Testis (tissue), 3 donors: Measurements from ENCODE around the gene NAPSA. TPM values are rescaled to one million over a fixed set of nuclear protein-coding genes. Genes with fewer than 3 reads are reported as not detected.
"Not testable (repeated sequence)": the region's sequence is repeated elsewhere in the genome, so short reads cannot be mapped to it uniquely, and the experiment has no call there.

Experiments used
- DNase-seq: peaks from one replicate; pipeline ENCODE4 v3.0.0-alpha.2; 2019
- H3K27ac ChIP-seq, 2 donors: fragments of 200-600 bp; sonication (generic); one replicate each; pipeline ENCODE4 v1.5.1; 2019
- H3K27me3 ChIP-seq: fragments of 200-600 bp; sonication (generic); one replicate; pipeline ENCODE4 v1.5.1; 2019
- H3K36me3 ChIP-seq: fragments of 200-600 bp; sonication (generic); one replicate; pipeline ENCODE4 v1.5.1; 2017; ENCODE audit warnings: low read depth; ENCODE audit errors: missing control alignments
- H3K4me1 ChIP-seq: fragments of 200-600 bp; sonication (generic); one replicate; pipeline ENCODE4 v1.5.1; 2019
- H3K4me3 ChIP-seq, 2 donors: fragments of 200-600 bp; sonication (generic); one replicate each; pipeline ENCODE4 v1.5.1; 2017 to 2019
- H3K9me3 ChIP-seq: fragments of 200-600 bp; sonication (generic); one replicate; pipeline ENCODE4 v1.5.1; 2017
- CTCF ChIP-seq, 3 experiments: fragments of 450-650 bp in 2 of 3; fragments of 200-600 bp in 1 of 3; sonication (generic) in 1 of 3; IDR thresholded peaks; one replicate each; pipeline ENCODE4 v1.5.1; 2016 to 2019; ENCODE audit warnings: antibody characterized with exemption in 3 of 3, mild to moderate bottlenecking in 2 of 3, moderate library complexity in 1 of 3
- POLR2A ChIP-seq: fragments of 450-650 bp; IDR thresholded peaks from one replicate; pipeline ENCODE4 v1.6.1; 2017; ENCODE audit warnings: antibody characterized with exemption, mild to moderate bottlenecking, moderate library complexity
- WGBS, 2 donors: methylation state at CpG; one replicate each; pipeline ENCODE4 v1.1.5; 2018; 5-methylcytosine and 5-hydroxymethylcytosine counted together
- intact Hi-C: fragments of 100-400 bp; cut with DNase I; formaldehyde crosslinking; loops from one replicate; pipeline ENCODE4 v1.15.1; 2023; ENCODE audit warnings: low total_unique reads
- polyA plus RNA-seq: library from polyadenylated mRNA; stranded (reverse); fragments of 350-450 nt; fragmentation: Illumina TruSeq; extraction: RNeasy Lipid Tissue Mini Kit (QIAGEN cat#74804); gene quantifications from one replicate; pipeline ENCODE4 v1.2.3, GENCODE V29; 2014; ENCODE audit warnings: low read depth, low replicate concordance; ENCODE audit not compliant: insufficient read depth
- total RNA-seq, 2 donors: library from RNA; depleted of rRNA; stranded (reverse); fragments of >200 nt; gene quantifications; one replicate each; pipeline ENCODE4 v1.2.3, GENCODE V29; 2016

NAPSA gene
- total and polyA plus RNA-seq, 3 donors from 2014 or later: 1.3 to 11.5 (median 2.0) TPM

- no peaks in the 10 kb centered on the region for H3K9me3 ChIP-seq
- H3K27me3 ChIP-seq: no peaks in the 10 kb centered on the region
- H3K36me3 ChIP-seq: no peaks in the 10 kb centered on the region
- no peak overlapping the region for H3K27ac ChIP-seq
- H3K4me1 ChIP-seq: peaks cover 14% of the 10 kb centered on the region
- WGBS, 2 donors: 7 to 11% methylated on average over 19 to 20 of the region's 20 CpGs
- no peak for DNase-seq
- TF ChIP-seq CTCF (IDR thresholded peaks at IDR 0.05) (no peak), POLR2A (no peak)
- H3K4me3 ChIP-seq: peak overlapping the region in 1 of 2 donors; percentile 48
- intact Hi-C loops: no loop called here
Measured at GRCh38 chr19:50332244-50333038, 33.0 kb downstream of the NAPSA start.

DNA sequence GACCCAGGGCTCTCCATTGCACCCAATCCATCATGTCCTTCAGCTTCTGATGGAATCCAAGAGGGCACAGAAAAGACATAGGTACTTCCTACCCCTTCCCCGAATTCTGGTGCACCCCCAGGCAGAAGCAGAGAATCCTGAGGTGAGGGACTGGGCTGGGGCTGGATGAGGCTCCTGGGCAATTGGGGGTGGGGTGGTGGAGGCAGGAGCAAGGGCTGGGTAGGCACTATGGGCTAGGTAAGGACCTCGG is 33.5 kb downstream of the NAPSA start:
- Histone ChIP-seq H3K4me3 (no peak overlapping the region), H3K27ac (no peak overlapping the region), H3K4me1 (peaks cover 14% of the 10 kb centered on the region), H3K36me3 (no peaks in the 10 kb centered on the region), H3K9me3 (no peaks in the 10 kb centered on the region), H3K27me3 (no peaks in the 10 kb centered on the region)
- intact Hi-C loops: no loop called here
- 0 to 18% methylated on average over 1 to 2 of the region's 2 CpGs for WGBS, 2 donors
- TF ChIP-seq POLR2A (no peak), CTCF (IDR thresholded peaks at IDR 0.05) (no peak)
- DNase-seq: no peak

DNA sequence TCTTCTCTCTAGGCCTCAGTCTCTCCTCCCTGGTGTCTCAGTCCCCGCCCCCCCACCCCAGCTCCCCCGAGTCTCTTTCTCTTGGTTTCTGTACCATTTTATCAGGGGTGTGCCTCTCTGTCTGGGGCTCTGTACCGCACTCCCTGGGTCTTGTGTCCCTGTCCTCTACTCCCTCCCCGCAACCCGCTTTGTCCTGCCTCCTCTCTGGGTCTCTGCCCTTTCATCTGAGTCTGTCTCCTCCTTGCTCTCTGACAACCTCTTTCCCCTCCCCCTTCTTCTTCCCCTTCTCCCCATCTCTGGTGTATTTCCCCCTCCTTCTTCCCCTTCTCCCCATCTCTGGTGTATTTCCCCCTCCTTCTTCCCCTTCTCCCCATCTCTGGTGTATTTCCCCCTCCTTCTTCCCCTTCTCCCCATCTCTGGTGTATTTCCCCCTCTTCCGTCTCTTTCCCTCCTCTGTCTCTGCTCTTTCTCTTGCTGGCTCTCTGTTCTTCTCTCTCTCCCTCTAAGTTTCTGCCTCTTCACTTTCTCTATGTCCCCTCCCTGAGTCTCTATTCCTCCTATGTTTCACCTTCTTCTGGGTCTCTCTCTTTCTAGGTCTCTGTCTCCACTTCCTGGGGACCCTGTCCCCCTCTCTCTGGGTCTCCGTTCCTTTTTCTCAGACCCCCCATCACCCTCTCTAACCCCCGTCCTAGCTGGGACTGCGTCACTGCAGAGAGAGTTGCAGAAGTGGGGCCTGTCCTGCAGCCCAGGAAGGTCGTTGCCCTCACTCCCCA is 34.0 kb downstream of the NAPSA start:
- WGBS, 2 donors: 9 to 14% methylated on average over 10 of the region's 10 CpGs
- Histone ChIP-seq H3K9me3 (no peaks in the 10 kb centered on the region), H3K27ac (peak overlapping the region in 1 of 2 donors; percentile 53), H3K27me3 (no peaks in the 10 kb centered on the region), H3K4me3 (peak overlapping the region; percentile 32 to 35), H3K36me3 (no peaks in the 10 kb centered on the region), H3K4me1 (peaks cover 16% of the 10 kb centered on the region)
- TF ChIP-seq POLR2A: no peak
- TF ChIP-seq CTCF (IDR thresholded peaks at IDR 0.05): no peak
- no peak for DNase-seq
- intact Hi-C loops: no loop called here

DNA sequence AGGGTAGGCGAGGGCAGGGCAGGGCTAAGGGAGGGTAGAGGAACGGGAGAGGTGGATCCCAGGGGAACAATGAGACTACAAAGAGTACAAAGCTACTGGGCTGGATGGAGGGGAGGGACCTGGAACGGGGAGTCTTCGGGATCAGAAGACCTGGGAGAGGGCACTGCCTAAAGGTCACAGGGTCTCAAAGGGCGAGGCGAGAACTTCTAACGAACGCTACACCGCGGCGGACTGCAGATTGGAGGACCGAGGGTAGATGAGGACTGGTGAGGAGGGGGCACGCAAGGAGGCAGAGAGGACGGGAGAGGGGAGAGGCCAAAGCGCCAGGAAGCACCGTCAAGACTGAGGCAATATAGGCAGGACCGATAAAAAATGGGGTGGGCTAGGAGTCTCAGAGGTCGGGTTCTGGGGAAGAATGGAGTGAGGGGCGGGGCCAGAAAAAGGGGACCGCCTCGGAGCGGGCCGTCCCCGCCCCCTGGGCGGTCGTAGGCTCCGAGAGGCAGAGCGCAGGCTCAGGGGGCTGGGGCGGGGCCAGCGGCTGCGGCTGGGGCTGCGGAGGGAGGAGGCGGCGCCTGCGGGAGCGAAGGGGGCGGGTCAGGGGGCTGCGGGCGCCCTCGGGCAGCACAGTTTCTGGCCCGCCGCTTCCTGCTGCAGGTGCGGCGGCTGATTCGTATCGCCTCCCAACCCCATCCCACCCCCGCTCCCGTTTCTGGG is 34.9 kb downstream of the NAPSA start:
- Histone ChIP-seq H3K27ac (peak overlapping the region in 1 of 2 donors; percentile 64), H3K4me1 (peaks cover 24% of the 10 kb centered on the region), H3K4me3 (peak overlapping the region; percentile 32 to 35), H3K36me3 (no peaks in the 10 kb centered on the region), H3K9me3 (no peaks in the 10 kb centered on the region), H3K27me3 (no peaks in the 10 kb centered on the region)
- intact Hi-C loops: no loop called here
- DNase-seq: peak; percentile 88
- WGBS, 2 donors: 2% methylated on average over 32 to 46 of the region's 48 CpGs
- no peak for TF ChIP-seq CTCF (IDR thresholded peaks at IDR 0.05)
- no peak for TF ChIP-seq POLR2A

DNA sequence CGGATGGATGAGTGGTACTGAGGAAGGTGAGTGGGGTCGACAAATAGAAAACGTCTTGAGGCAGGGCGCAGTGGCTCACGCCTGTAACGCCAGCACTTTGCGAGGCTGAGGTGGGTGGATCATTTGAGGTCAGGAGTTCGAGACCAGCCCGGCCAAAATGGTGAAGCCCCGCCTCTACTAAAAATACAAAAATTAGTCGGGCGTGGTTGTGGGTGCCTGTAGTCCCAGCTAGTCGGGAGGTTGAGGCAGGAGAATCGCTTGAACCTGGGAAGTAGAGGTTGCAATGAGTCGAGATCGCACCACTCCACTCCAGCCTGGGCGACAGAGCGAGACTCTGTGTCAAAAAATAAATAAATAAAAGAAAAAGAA is 35.5 kb downstream of the NAPSA start:
- 10 to 12% methylated on average over 18 of the region's 18 CpGs for WGBS, 2 donors
- intact Hi-C loops, H3K36me3 ChIP-seq, DNase-seq, H3K9me3 ChIP-seq, H3K27me3 ChIP-seq: not testable (repeated sequence)
- Histone ChIP-seq H3K27ac (peak overlapping the region; percentile 64 to 74), H3K4me1 (peaks cover 24% of the 10 kb centered on the region), H3K4me3 (peak overlapping the region in 1 of 2 donors; percentile 26)
